GM12864 (cell line): ENCODE results near the gene CUL2.

Experiments used
- DNase-seq: peaks from one replicate; pipeline ENCODE4 v3.0.0-alpha.2; 2011; ENCODE audit warnings: low read depth
- H3K4me3 ChIP-seq: 2 replicates; pipeline ENCODE4 v1.5.1; 2011; ENCODE audit warnings: mild to moderate bottlenecking, low read depth, low read length, control low read depth
- CTCF ChIP-seq: IDR thresholded peaks from 2 replicates; pipeline ENCODE4 v1.5.1; 2011; ENCODE audit warnings: low read depth, mild to moderate bottlenecking, moderate library complexity, low read length, control low read depth, inconsistent platforms; ENCODE audit errors: missing control alignments

Gene CUL2

DNA sequence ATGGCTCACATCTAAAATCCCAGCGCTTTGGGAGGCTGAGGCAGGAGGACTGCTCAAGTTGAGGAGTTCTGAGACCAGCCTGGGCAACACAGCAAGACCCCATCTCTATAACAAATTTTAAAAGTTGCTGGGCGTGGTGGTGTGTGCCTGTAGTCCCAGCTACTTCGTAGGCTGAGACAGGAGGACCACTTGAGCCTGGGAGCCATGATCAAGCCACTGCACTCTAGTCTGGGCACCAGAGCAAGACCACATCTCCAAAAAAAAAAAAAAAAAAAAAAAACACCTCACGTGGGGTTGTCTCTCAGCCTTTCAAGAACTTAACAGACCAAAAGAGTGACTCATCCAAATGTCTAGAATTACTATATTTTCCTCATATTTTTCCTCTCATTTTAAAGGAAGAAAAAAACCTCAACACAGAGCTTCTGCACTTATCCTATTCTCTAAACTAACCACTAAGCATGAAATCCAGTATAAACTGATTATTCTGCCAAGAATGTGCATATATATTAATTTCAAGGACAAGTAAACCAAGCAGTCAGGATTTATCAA is 46.3 kb downstream of the CUL2 start:
- TF ChIP-seq CTCF, result no peak
- DNase-seq, result no peak
- no peak overlapping the region for H3K4me3 ChIP-seq

GRCh38 chr10:35042783-35043182 is 47.4 kb downstream of the CUL2 start:
- no peak for TF ChIP-seq CTCF
- H3K4me3 ChIP-seq, result no peak overlapping the region
- no peak for DNase-seq

DNA sequence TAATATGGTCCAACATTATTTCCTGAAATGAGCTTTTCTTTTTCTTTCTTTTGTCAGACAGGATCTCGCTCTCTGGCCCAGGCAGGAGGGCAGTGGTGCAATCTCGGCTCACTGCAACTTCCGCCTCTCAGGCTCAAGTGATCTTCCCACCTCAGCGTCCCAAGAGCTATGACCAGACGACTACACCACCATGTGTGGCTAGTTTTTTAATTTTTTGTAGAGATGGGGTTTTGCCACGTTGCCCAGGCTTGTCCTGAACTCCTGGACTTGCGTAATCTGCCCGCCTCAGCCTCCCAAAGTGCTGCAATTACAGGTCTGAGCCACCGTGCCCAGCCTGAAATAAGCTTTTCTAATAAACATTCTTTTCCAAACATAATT is 48.6 kb downstream of the CUL2 start:
- no peak for TF ChIP-seq CTCF
- H3K4me3 ChIP-seq, result no peak overlapping the region
- DNase-seq, result no peak

DNA sequence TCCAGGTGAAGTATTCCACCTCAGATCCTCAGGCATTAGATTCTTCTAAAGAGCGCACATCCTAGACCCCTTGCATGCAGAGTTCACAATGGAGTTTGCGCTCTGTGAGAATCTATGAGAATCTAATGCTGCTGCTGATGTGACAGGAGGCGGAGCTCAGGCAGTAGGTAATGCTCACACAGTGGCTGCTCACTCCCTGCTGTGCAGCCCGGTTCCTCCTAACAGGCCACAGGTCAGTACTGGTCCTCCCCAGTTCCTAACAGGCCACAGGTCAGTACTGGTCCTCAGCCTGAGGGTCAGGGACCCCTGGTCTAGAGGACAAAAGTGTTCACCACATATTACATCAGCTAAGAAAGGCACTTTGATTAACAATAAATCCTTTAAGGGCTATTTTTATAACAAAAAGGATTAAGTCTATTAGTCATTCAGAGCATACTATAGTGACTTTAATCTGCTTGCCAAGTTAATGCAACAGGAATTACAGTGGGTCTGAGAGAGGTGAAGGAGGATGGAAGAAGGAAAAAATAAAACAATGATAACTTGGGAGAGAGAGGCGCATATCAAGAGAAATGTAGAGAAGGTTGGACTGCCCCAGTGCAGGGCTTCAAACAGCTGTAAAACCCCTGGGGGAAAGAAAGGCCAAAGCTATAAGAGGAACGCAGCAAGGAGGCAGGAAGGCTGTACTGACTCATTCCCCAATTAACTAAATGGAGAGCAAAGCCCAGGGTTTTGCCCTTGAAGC is 49.2 kb downstream of the CUL2 start:
- DNase-seq, result no peak
- H3K4me3 ChIP-seq, result no peak overlapping the region
- no peak for TF ChIP-seq CTCF

GRCh38 chr10:35037104-35037503 is 53.0 kb downstream of the CUL2 start:
- no peak overlapping the region for H3K4me3 ChIP-seq
- no peak for DNase-seq
- no peak for TF ChIP-seq CTCF

DNA sequence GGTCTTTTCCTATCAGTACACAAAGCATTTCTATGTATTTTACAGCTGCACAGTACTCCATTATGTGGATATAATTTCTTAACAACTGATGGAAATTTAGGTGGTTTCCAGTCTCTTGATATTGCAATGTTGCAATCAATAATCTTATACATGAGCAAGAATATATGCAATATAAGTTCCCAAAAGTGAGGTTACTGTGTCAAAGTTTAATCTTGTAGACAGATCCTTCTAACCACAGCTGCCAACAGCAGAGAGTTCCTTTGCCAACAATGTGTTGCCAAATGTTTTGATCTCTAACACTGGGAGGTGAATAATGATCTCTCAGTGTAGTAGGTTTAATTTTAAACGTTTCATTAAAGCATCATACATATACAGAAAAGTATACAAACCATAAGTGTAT is 54.5 kb downstream of the CUL2 start:
- DNase-seq, result no peak
- no peak overlapping the region for H3K4me3 ChIP-seq
- TF ChIP-seq CTCF, result no peak

- no peak for DNase-seq
- no peak overlapping the region for H3K4me3 ChIP-seq
- TF ChIP-seq CTCF, result no peak
Observed at GRCh38 chr10:35027567-35027966, 62.6 kb downstream of the CUL2 start.
